Measurements from ENCODE around the gene CDK14. TPM values are rescaled to one million over a fixed set of nuclear protein-coding genes. Genes with fewer than 3 reads are reported as not detected.

CDK14 gene
- total RNA-seq, 1 experiment from 2014 or later = 39.1 TPM

- Histone ChIP-seq H3K4me3 (no peak overlapping the region), H3K27me3 (ENCODE audit: insufficient read depth, low read depth) (no peaks in the 10 kb centered on the region), H3K4me2 (no peak overlapping the region), H4K20me1 (ENCODE audit: insufficient read depth) (no peaks in the 10 kb centered on the region), H3K36me3 (ENCODE audit: low read depth) (no peaks in the 10 kb centered on the region), H3K9me3 (ENCODE audit: insufficient read depth, low read depth) (no peaks in the 10 kb centered on the region), H2AFZ (no peak overlapping the region), H3F3A (ENCODE audit: insufficient read depth, low read depth) (no peaks in the 10 kb centered on the region), H3K79me2 (ENCODE audit: low read depth) (no peaks in the 10 kb centered on the region), H3K9me2 (ENCODE audit: insufficient read depth) (no peaks in the 10 kb centered on the region), H3K27ac (no peak overlapping the region), H3K4me1 (replicated peaks; ENCODE audit: insufficient read depth) (no peaks in the 10 kb centered on the region)
- TF ChIP-seq EZH2 (IDR thresholded peaks at IDR 0.05; ENCODE audit: low read depth) (no peak), CTCF (conservative IDR thresholded peaks at IDR 0.05) (no peak)
- intact Hi-C loops (cut with micrococcal nuclease; ENCODE audit: unreplicated experiment) = no loop called here
- ChIA-PET POLR2A (ENCODE audit: unreplicated experiment) (no interaction called here), CTCF (interaction anchor here (0.9 kb wide), 1 partner anchor 125 kb away, joined by 4 read pairs; no protein-coding TSS in a partner anchor)
- BruUV-seq (replicated peaks) = no TSS peak
- peak in 1 of 2 experiments; percentile 33 for DNase-seq
Observed at GRCh38 chr7:90580051-90580450, 16.1 kb upstream of the CDK14 start.

DNA sequence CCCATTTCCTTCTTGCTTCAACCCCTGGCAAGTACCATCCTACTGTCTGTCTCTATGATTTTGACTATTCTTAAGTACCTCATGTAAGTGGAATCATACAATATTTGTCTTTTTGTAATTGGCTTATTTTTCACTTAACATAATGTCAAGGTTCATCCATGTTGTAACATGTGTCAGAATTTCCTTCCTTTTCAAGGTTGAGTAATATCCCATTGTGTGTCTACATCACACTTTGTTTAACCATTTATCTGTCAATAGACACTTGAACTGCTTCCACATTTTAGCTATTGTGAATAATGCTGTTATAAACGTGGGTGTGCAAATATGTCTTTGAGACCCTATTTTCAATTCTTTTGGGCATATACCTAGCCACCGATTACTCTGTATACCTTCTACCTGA is 14.0 kb upstream of the CDK14 start:
- TF ChIP-seq EZH2 (IDR thresholded peaks at IDR 0.05; ENCODE audit: low read depth) (no peak), CTCF (conservative IDR thresholded peaks at IDR 0.05) (no peak)
- no peak overlapping the region for H2AFZ ChIP-seq
- no peaks in the 10 kb centered on the region for H3K79me2 ChIP-seq (ENCODE audit: low read depth)
- no peaks in the 10 kb centered on the region for H3K36me3 ChIP-seq (ENCODE audit: low read depth)
- no peak overlapping the region for H3K4me3 ChIP-seq
- no peaks in the 10 kb centered on the region for H3K4me1 ChIP-seq (replicated peaks; ENCODE audit: insufficient read depth)
- ChIA-PET POLR2A (ENCODE audit: unreplicated experiment) (no interaction called here), CTCF (no interaction called here)
- H3K27ac ChIP-seq = no peak overlapping the region
- no TSS peak for BruUV-seq (replicated peaks)
- H4K20me1 ChIP-seq (ENCODE audit: insufficient read depth) = no peaks in the 10 kb centered on the region
- DNase-seq = no peak
- intact Hi-C loops (cut with micrococcal nuclease; ENCODE audit: unreplicated experiment) = no loop called here
- no peaks in the 10 kb centered on the region for H3K9me2 ChIP-seq (ENCODE audit: insufficient read depth)
- no peaks in the 10 kb centered on the region for H3K9me3 ChIP-seq (ENCODE audit: insufficient read depth, low read depth)
- no peak overlapping the region for H3K4me2 ChIP-seq
- H3F3A ChIP-seq (ENCODE audit: insufficient read depth, low read depth) = no peaks in the 10 kb centered on the region
- H3K27me3 ChIP-seq (ENCODE audit: insufficient read depth, low read depth) = no peaks in the 10 kb centered on the region

- Histone ChIP-seq H3K4me2 (no peak overlapping the region), H3K4me1 (replicated peaks; ENCODE audit: insufficient read depth) (no peaks in the 10 kb centered on the region), H3K27me3 (ENCODE audit: insufficient read depth, low read depth) (no peaks in the 10 kb centered on the region), H3K4me3 (no peak overlapping the region), H3K27ac (no peak overlapping the region), H3K36me3 (ENCODE audit: low read depth) (no peaks in the 10 kb centered on the region), H3K9me2 (ENCODE audit: insufficient read depth) (no peaks in the 10 kb centered on the region), H4K20me1 (ENCODE audit: insufficient read depth) (no peaks in the 10 kb centered on the region), H3K79me2 (ENCODE audit: low read depth) (no peaks in the 10 kb centered on the region), H2AFZ (no peak overlapping the region), H3K9me3 (ENCODE audit: insufficient read depth, low read depth) (no peaks in the 10 kb centered on the region), H3F3A (ENCODE audit: insufficient read depth, low read depth) (no peaks in the 10 kb centered on the region)
- POLR2A ChIA-PET (ENCODE audit: unreplicated experiment) = no interaction called here
- CTCF ChIA-PET = no interaction called here
- intact Hi-C loops (cut with micrococcal nuclease; ENCODE audit: unreplicated experiment) = no loop called here
- no TSS peak for BruUV-seq (replicated peaks)
- no peak for TF ChIP-seq CTCF (conservative IDR thresholded peaks at IDR 0.05)
- no peak for TF ChIP-seq EZH2 (IDR thresholded peaks at IDR 0.05; ENCODE audit: low read depth)
- DNase-seq = no peak
Observed at GRCh38 chr7:90584378-90584777, 11.7 kb upstream of the CDK14 start.
